HT1080 (cell line): Measurements from ENCODE around the gene KLK7. TPM values are rescaled to one million over a fixed set of nuclear protein-coding genes. Genes with fewer than 3 reads are reported as not detected.

Experiments
- DNase-seq: peaks from one replicate; pipeline ENCODE4 v3.0.0-alpha.2; 2015; ENCODE audit warnings: low read depth
- polyA plus RNA-seq, 2 experiments: library from polyadenylated mRNA; depleted of rRNA; stranded (reverse); fragments of >200 nt; gene quantifications; 2 replicates each; pipeline ENCODE4 v1.2.3, GENCODE V29; 2015
- total RNA-seq: library from RNA; depleted of rRNA; stranded (reverse); fragments of >200 nt; shearing (Covaris generic); gene quantifications from 2 replicates; pipeline ENCODE4 v1.2.3, GENCODE V29; 2014; rRNA removed

The KLK7 gene
- not detected in 2 replicates for total RNA-seq
- polyA plus RNA-seq (2015; cell fraction: cytosol; rRNA removed): not detected in 2 replicates
- polyA plus RNA-seq (2015; cell fraction: nucleus; rRNA removed): not detected in 2 replicates

- DNase-seq: no peak
Observed at GRCh38 chr19:50983625-50984292, at the start of gene KLK7. Gene KLK7, minus strand, starts transcription at chr19:50983917. Its CDS starts 1,518 bp downstream, at chr19:50982399.

GRCh38 chr19:51031880-51032225 is 48.1 kb upstream of the KLK7 start:
- DNase-seq: no peak

GRCh38 chr19:51031220-51031879 is 47.6 kb upstream of the KLK7 start:
- DNase-seq: no peak

- DNase-seq: no peak
Observed at GRCh38 chr19:51030631-51031030, 46.9 kb upstream of the KLK7 start.

- DNase-seq: peak; percentile 12
Observed at GRCh38 chr19:51029718-51030117, 46.0 kb upstream of the KLK7 start.

GRCh38 chr19:51027873-51028272 is 44.2 kb upstream of the KLK7 start:
- no peak for DNase-seq

- DNase-seq: no peak
Observed at GRCh38 chr19:51027126-51027806, 43.5 kb upstream of the KLK7 start.

- DNase-seq: no peak
Observed at GRCh38 chr19:51026554-51026831, 42.8 kb upstream of the KLK7 start, which contains the start of gene KLK11. Gene KLK11, minus strand, starts transcription at chr19:51026616. Its CDS starts 985 bp downstream, at chr19:51025631.

- DNase-seq: no peak
Observed at GRCh38 chr19:51025809-51026553, 42.3 kb upstream of the KLK7 start.

- DNase-seq: no peak
Observed at GRCh38 chr19:51025401-51025800, 41.7 kb upstream of the KLK7 start.

GRCh38 chr19:51024924-51025323 is 41.2 kb upstream of the KLK7 start:
- DNase-seq: no peak

- no peak for DNase-seq
Observed at GRCh38 chr19:51023946-51024345, 40.2 kb upstream of the KLK7 start.

GRCh38 chr19:51022526-51022925 is 38.8 kb upstream of the KLK7 start:
- no peak for DNase-seq

- DNase-seq: peak; percentile 59
Observed at GRCh38 chr19:51020988-51021651, 37.4 kb upstream of the KLK7 start.

GRCh38 chr19:51019544-51019925 is 35.8 kb upstream of the KLK7 start, which contains the start of gene KLK10:
Gene KLK10, minus strand, starts transcription at chr19:51019709. Its CDS starts 579 bp downstream, at chr19:51019130.
- no peak for DNase-seq

- DNase-seq: no peak
Observed at GRCh38 chr19:51018745-51019543, 35.2 kb upstream of the KLK7 start.

- peak; percentile 37 for DNase-seq
Observed at GRCh38 chr19:51016798-51017683, 33.3 kb upstream of the KLK7 start.

GRCh38 chr19:51015691-51016267 is 32.1 kb upstream of the KLK7 start:
- no peak for DNase-seq

GRCh38 chr19:51014242-51014641 is 30.5 kb upstream of the KLK7 start:
- DNase-seq: no peak
